GM23338 (cell line): Measurements from ENCODE around the gene SUCNR1. TPM values are rescaled to one million over a fixed set of nuclear protein-coding genes. Genes with fewer than 3 reads are reported as not detected.

Source experiments
- ATAC-seq: fragments of 200-7000 bp; cut with Tn5 transposase; 3 replicates; pipeline ENCODE4 v1.9.1; 2020
- DNase-seq: peaks from one replicate; pipeline ENCODE4 v3.0.0-alpha.2; 2015; ENCODE audit warnings: low spot score
- H2AFZ ChIP-seq: fragments of 200-600 bp; sonication (generic); 2 replicates; pipeline ENCODE4 v1.8.0; 2016; ENCODE audit warnings: antibody characterized with exemption, mild to moderate bottlenecking, moderate library complexity
- H3F3A ChIP-seq: fragments of 200-600 bp; sonication (generic); replicated peaks from 2 replicates; pipeline ENCODE4 v1.8.0; 2017; ENCODE audit warnings: antibody characterized with exemption, mixed run types, low read depth
- H3K27ac ChIP-seq: fragments of 200-600 bp; sonication (generic); 2 replicates; pipeline ENCODE4 v1.6.1; 2016; ENCODE audit warnings: low read depth
- H3K27me3 ChIP-seq: fragments of 200-600 bp; sonication (generic); 2 replicates; pipeline ENCODE4 v1.8.0; 2016; ENCODE audit warnings: mild to moderate bottlenecking, mixed run types, moderate library complexity; ENCODE audit not compliant: insufficient read depth
- H3K36me3 ChIP-seq: fragments of 200-600 bp; sonication (generic); 2 replicates; pipeline ENCODE4 v1.8.0; 2016; ENCODE audit warnings: mild to moderate bottlenecking; ENCODE audit not compliant: insufficient read depth
- H3K4me1 ChIP-seq: fragments of 200-600 bp; sonication (generic); 2 replicates; pipeline ENCODE4 v1.8.0; 2016; ENCODE audit warnings: mild to moderate bottlenecking, moderate library complexity; ENCODE audit not compliant: insufficient read depth
- H3K4me2 ChIP-seq: fragments of 200-600 bp; sonication (generic); 2 replicates; pipeline ENCODE4 v1.7.1; 2017; ENCODE audit warnings: mixed run types
- H3K4me3 ChIP-seq: fragments of 200-600 bp; sonication (generic); 2 replicates; pipeline ENCODE4 v1.6.1; 2016; ENCODE audit warnings: mixed run types
- H3K79me2 ChIP-seq: fragments of 200-600 bp; sonication (generic); replicated peaks from 2 replicates; pipeline ENCODE4 v1.8.0; 2017; ENCODE audit warnings: mild to moderate bottlenecking; ENCODE audit not compliant: insufficient read depth
- H3K9me2 ChIP-seq: fragments of 200-600 bp; sonication (generic); 2 replicates; pipeline ENCODE4 v1.8.0; 2017; ENCODE audit not compliant: insufficient read depth
- H4K20me1 ChIP-seq: fragments of 200-600 bp; sonication (generic); replicated peaks from 2 replicates; pipeline ENCODE4 v1.8.0; 2017; ENCODE audit warnings: mild to moderate bottlenecking; ENCODE audit not compliant: insufficient read depth
- H3K27ac Mint-ChIP-seq: 2 replicates; pipeline ENCODE4 v1.8.0; 2020; ENCODE audit warnings: inconsistent platforms, mild to moderate bottlenecking, moderate library complexity, mixed read lengths
- H3K27me3 Mint-ChIP-seq: 3 replicates; pipeline ENCODE4 v1.8.0; 2022; ENCODE audit warnings: low read depth, mild to moderate bottlenecking, moderate library complexity, mixed read lengths, inconsistent platforms; ENCODE audit not compliant: insufficient read depth, poor library complexity
- H3K36me3 Mint-ChIP-seq: 3 replicates; pipeline ENCODE4 v1.8.0; 2021; ENCODE audit warnings: low read depth, mild to moderate bottlenecking, inconsistent platforms, moderate library complexity, mixed read lengths
- H3K4me1 Mint-ChIP-seq: 3 replicates; pipeline ENCODE4 v1.8.0; 2020; ENCODE audit warnings: mild to moderate bottlenecking, inconsistent platforms, mixed read lengths
- H3K4me3 Mint-ChIP-seq: 3 replicates; pipeline ENCODE4 v1.8.0; 2021; ENCODE audit warnings: moderate library complexity, mild to moderate bottlenecking, inconsistent platforms, mixed read lengths
- H3K9me3 Mint-ChIP-seq: 3 replicates; pipeline ENCODE4 v1.8.0; 2020; ENCODE audit warnings: moderate library complexity, mild to moderate bottlenecking, inconsistent platforms, mixed read lengths
- CREB1 ChIP-seq: fragments of 250-450 bp; sonication (Bioruptor Pico); IDR thresholded peaks from 2 replicates; pipeline ENCODE4 v1.5.0; 2020; ENCODE audit warnings: low read depth, mild to moderate bottlenecking, moderate library complexity
- CTCF ChIP-seq, 2 experiments: fragments of 200-600 bp in 1 of 2; sonication (generic) in 1 of 2; conservative IDR thresholded peaks; 2 replicates each; pipeline versions ENCODE4 v1.5.1 to v1.6.1; 2016 to 2017; ENCODE audit warnings: antibody characterized with exemption in 2 of 2, low read depth in 2 of 2, mild to moderate bottlenecking in 2 of 2, moderate library complexity in 1 of 2
- EZH2 ChIP-seq: fragments of 200-600 bp; sonication (generic); IDR thresholded peaks from one replicate; pipeline ENCODE4 v1.8.0; 2017; ENCODE audit warnings: antibody characterized with exemption, mild to moderate bottlenecking, low read depth; ENCODE audit not compliant: unreplicated experiment
- EZH2phosphoT487 ChIP-seq: fragments of 200-600 bp; sonication (generic); IDR thresholded peaks from one replicate; pipeline ENCODE4 v1.8.1; 2018; ENCODE audit warnings: antibody characterized with exemption; ENCODE audit not compliant: unreplicated experiment
- JUNB ChIP-seq: IDR thresholded peaks from one replicate; pipeline ENCODE4 v1.6.1; 2016; ENCODE audit warnings: antibody characterized with exemption; ENCODE audit not compliant: unreplicated experiment
- NANOG ChIP-seq: IDR thresholded peaks from 2 replicates; pipeline ENCODE4 v1.6.1; 2016; ENCODE audit warnings: antibody characterized with exemption, borderline replicate concordance
- POLR2AphosphoS5 ChIP-seq: IDR thresholded peaks from 2 replicates; pipeline ENCODE4 v1.6.1; 2016; ENCODE audit warnings: antibody characterized with exemption, low read depth
- REST ChIP-seq: IDR thresholded peaks from one replicate; pipeline ENCODE4 v1.6.1; 2018; ENCODE audit warnings: antibody characterized with exemption; ENCODE audit not compliant: unreplicated experiment
- STAT1 ChIP-seq: IDR thresholded peaks from one replicate; pipeline ENCODE4 v1.6.1; 2016; ENCODE audit warnings: antibody characterized with exemption; ENCODE audit not compliant: unreplicated experiment
- ZNF331 ChIP-seq: fragments of 250-450 bp; sonication (Bioruptor Pico); IDR thresholded peaks from 2 replicates; pipeline ENCODE4 v1.5.0; 2020; ENCODE audit warnings: low read depth, mild to moderate bottlenecking, moderate library complexity
- ZNF462 ChIP-seq: fragments of 250-450 bp; sonication (Bioruptor Pico); IDR thresholded peaks from 2 replicates; pipeline ENCODE4 v1.5.0; 2020; ENCODE audit warnings: mild to moderate bottlenecking, moderate library complexity
- polyA plus RNA-seq: library from polyadenylated mRNA; unstranded; fragments of >200 nt; fragmentation: Nextera tagmentation; extraction: Ambion mirVana; gene quantifications from 2 replicates; pipeline ENCODE4 v1.2.1, GENCODE V29; 2016
- total RNA-seq: library from RNA; depleted of rRNA; stranded (reverse); fragments of >200 nt; shearing (Covaris generic); gene quantifications from 2 replicates; pipeline ENCODE4 v1.2.3, GENCODE V29; 2014

SUCNR1 gene
- total and polyA plus RNA-seq, 2 experiments from 2014 or later: not detected

GRCh38 chr3:151916781-151917180 is 43.3 kb downstream of the SUCNR1 start:
- Histone ChIP-seq H3K4me2 (no peak overlapping the region), H3K4me1 (no peaks in the 10 kb centered on the region), H3K79me2 (no peaks in the 10 kb centered on the region), H3F3A (no peaks in the 10 kb centered on the region), H4K20me1 (no peaks in the 10 kb centered on the region), H3K36me3 (no peaks in the 10 kb centered on the region), H3K4me3 (no peak overlapping the region), H3K9me2 (no peaks in the 10 kb centered on the region; the same call in 1 of the 2 replicates), H3K27ac (no peak overlapping the region), H3K27me3 (no peaks in the 10 kb centered on the region), H2AFZ (0 out of 2 replicates have a peak overlapping the region, but pooled peaks have one; percentile 28)
- Mint-ChIP-seq H3K4me1 (no peaks in the 10 kb centered on the region), H3K4me3 (no peak overlapping the region), H3K36me3 (no peaks in the 10 kb centered on the region), H3K27ac (no peak overlapping the region; the same call in 1 of the 2 replicates), H3K27me3 (peaks cover under 1% of the 10 kb centered on the region), H3K9me3 (no peaks in the 10 kb centered on the region)
- DNase-seq (no peak), ATAC-seq (no peak)
- TF ChIP-seq ZNF462 (no peak), ZNF331 (CRISPR knock-in tag) (no peak), EZH2 (no peak), NANOG (no peak), POLR2AphosphoS5 (no peak), JUNB (no peak), CTCF (conservative IDR thresholded peaks at IDR 0.05; ENCODE audit: low read depth in 2 of 2) (no peak), REST (no peak), EZH2phosphoT487 (no peak), CREB1 (no peak), STAT1 (no peak)
